AG20443 (cell line): ENCODE data around the gene THEMIS.
A peak's percentile ranks its signal among the peaks of the same experiment; 100 is the strongest.
"Not testable (repeated sequence)": the region's sequence is repeated elsewhere in the genome, so short reads cannot be mapped to it uniquely, and the experiment has no call there.

Experiments
- DNase-seq: peaks from one replicate; pipeline ENCODE4 v3.0.0; 2012; ENCODE audit warnings: low spot score, mixed read lengths

Gene THEMIS

GRCh38 chr6:127912914-127913313 lies 12.1 kb upstream of the THEMIS start:
- no peak for DNase-seq

GRCh38 chr6:127907960-127908640 lies 7.2 kb upstream of the THEMIS start:
- no peak for DNase-seq

- DNase-seq = no peak
Observed at GRCh38 chr6:127904160-127904559, 3.3 kb upstream of the THEMIS start.

- no peak for DNase-seq
Observed at GRCh38 chr6:127902933-127903332, 2.1 kb upstream of the THEMIS start.

- no peak for DNase-seq
Observed at GRCh38 chr6:127897484-127897883, 3.4 kb downstream of the THEMIS start.

GRCh38 chr6:127894051-127894450 lies 6.8 kb downstream of the THEMIS start:
- DNase-seq = no peak

GRCh38 chr6:127893541-127893940 lies 7.3 kb downstream of the THEMIS start:
- DNase-seq = no peak

- DNase-seq = no peak
Observed at GRCh38 chr6:127891731-127892326, 9.0 kb downstream of the THEMIS start.

GRCh38 chr6:127886603-127887002 lies 14.3 kb downstream of the THEMIS start:
- no peak for DNase-seq

- no peak for DNase-seq
Observed at GRCh38 chr6:127884134-127884533, 16.7 kb downstream of the THEMIS start.

- DNase-seq = not testable (repeated sequence)
Observed at GRCh38 chr6:127881949-127882348, 18.9 kb downstream of the THEMIS start.

- DNase-seq = no peak
Observed at GRCh38 chr6:127880429-127880828, 20.4 kb downstream of the THEMIS start.

- peak; percentile 24 for DNase-seq
Observed at GRCh38 chr6:127879685-127880084, 21.2 kb downstream of the THEMIS start.

GRCh38 chr6:127878115-127878514 lies 22.7 kb downstream of the THEMIS start:
- DNase-seq = no peak

- no peak for DNase-seq
Observed at GRCh38 chr6:127877231-127877630, 23.6 kb downstream of the THEMIS start.

GRCh38 chr6:127869772-127870404 lies 31.0 kb downstream of the THEMIS start:
- no peak for DNase-seq

- DNase-seq = no peak
Observed at GRCh38 chr6:127869183-127869582, 31.7 kb downstream of the THEMIS start.

GRCh38 chr6:127868338-127868737 lies 32.5 kb downstream of the THEMIS start:
- DNase-seq = no peak

- DNase-seq = no peak
Observed at GRCh38 chr6:127866766-127867165, 34.1 kb downstream of the THEMIS start.

- DNase-seq = no peak
Observed at GRCh38 chr6:127865108-127865507, 35.8 kb downstream of the THEMIS start.

GRCh38 chr6:127864701-127865100 lies 36.2 kb downstream of the THEMIS start:
- no peak for DNase-seq

- no peak for DNase-seq
Observed at GRCh38 chr6:127860723-127861122, 40.1 kb downstream of the THEMIS start.

GRCh38 chr6:127859956-127860355 lies 40.9 kb downstream of the THEMIS start:
- DNase-seq = no peak
